Skin epidermis (tissue), 12 donors: Measurements from ENCODE around the gene GATAD2A.
A peak's percentile ranks its signal among the peaks of the same experiment; 100 is the strongest.

ENCODE experiments used
- H3K27ac ChIP-seq, 21 experiments: fragments of 200-600 bp; sonication (generic) in 11 of 21; one replicate each; pipeline ENCODE4 v1.5.0; 2020; ENCODE audit warnings: mild to moderate bottlenecking in 3 of 21, inconsistent platforms in 2 of 21, moderate library complexity in 2 of 21
- H3K4me3 ChIP-seq, 7 experiments: fragments of 200-600 bp; sonication (generic) in 2 of 7; one replicate each; pipeline ENCODE4 v1.5.0; 2020; ENCODE audit warnings: inconsistent platforms in 2 of 7, mild to moderate bottlenecking in 2 of 7, moderate library complexity in 1 of 7

Gene GATAD2A

DNA sequence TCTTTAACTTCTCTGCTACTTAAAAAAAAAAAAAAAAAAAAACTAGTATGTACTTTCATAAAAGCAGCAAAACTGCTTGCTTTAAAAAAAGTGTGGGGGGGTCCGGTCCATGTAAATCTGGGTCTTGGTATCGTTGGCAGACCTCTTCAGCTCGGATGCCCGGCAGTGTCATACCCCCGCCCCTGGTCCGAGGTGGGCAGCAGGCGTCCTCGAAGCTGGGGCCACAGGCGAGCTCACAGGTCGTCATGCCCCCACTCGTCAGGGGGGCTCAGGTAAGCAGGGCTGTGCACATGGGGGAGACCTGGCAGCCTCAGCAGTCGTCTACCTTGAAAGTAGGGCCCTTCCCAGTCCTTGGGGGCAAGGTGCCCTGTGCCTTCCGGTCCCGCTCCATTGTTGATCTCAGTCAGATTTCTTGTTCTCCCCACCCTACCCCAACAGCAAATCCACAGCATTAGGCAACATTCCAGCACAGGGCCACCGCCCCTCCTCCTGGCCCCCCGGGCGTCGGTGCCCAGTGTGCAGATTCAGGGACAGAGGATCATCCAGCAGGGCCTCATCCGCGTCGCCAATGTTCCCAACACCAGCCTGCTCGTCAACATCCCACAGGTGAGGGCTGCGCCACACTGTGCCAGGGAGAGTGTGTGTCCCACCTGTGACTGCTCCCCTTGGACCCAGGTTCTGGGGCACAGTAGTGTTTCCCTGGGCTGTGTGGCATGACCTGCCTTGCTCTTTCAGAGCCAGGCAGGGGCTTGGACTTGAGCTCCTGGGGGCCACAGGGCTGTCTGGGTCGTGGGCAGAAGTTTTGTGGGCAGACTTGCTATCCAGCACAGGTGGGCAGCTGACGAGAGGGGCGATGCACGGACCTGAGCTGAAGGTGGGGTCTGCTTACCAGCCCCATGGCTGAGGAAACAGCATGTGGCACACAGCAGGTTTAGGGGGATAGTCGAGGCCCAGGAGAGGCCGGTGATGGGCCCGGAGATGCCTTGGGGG is 90.4 kb downstream of the GATAD2A start:
- Histone ChIP-seq H3K4me3 (no peak overlapping the region), H3K27ac (no peak overlapping the region)

DNA sequence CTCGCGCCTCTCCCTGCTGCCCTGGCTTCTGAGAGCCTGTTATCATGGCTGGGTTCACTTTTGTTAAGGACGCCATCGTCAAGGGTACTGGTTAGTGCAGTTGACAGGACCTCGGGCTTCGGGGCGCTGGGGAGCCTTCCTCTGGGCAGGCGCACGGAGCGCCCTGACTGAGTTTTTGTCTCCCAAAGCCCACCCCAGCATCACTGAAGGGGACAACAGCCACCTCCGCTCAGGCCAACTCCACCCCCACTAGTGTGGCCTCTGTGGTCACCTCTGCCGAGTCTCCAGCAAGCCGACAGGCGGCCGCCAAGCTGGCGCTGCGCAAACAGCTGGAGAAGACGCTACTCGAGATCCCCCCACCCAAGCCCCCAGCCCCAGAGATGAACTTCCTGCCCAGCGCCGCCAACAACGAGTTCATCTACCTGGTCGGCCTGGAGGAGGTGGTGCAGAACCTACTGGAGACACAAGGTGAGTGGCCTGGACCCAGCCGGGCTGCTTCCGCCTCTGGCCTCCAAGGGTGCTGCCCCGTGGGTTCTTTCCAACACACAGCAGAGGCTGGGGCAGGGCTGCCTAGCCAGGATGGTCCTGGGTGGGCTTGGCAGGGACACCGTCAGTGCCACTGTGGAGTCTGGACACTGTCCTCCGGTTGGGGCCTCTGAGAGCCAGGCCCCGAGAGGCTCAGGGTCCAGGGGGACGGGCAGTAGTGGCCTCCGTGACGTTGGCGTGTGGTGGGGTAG is 92.9 kb downstream of the GATAD2A start:
- H3K4me3 ChIP-seq = no peak overlapping the region

DNA sequence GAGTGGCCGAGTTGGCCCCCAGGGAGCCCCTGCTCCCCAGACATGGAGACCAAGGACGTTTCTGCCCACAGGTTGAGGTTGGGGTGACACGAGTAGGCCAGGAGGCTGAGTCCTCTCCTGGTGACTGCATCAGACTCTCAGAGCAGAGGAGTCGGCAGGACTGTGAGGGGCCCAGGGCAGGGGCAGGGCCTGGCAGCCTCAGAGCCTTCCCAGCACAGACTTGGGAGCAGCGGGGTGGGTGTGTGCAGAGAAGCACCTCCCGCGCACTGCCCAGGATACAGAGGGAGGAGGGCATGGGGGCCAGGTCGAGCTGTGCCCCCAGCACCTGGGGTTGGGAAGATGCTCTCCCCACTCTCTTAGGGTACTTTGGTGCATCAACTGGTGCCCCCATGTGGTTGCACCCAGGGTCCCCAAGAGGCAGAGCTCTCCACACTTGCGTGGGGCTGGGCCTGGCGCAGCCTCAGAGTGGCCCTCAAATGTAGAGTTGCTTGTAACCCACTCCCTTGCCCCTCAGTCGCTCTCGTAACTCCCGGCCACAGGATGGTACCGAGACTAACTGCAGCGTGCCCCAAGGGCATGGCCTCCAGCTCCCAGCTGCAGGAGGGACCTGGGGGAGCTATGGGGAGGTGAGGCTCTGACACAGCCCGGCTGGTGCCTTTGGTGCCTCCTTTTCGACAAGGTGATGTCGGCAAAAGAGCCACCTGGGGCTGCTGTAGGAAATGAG is 94.0 kb downstream of the GATAD2A start:
- H3K27ac ChIP-seq = no peak overlapping the region

More for the DNA sequence above, 92.9 kb downstream of the GATAD2A start:
- H3K27ac ChIP-seq = no peak overlapping the region

DNA sequence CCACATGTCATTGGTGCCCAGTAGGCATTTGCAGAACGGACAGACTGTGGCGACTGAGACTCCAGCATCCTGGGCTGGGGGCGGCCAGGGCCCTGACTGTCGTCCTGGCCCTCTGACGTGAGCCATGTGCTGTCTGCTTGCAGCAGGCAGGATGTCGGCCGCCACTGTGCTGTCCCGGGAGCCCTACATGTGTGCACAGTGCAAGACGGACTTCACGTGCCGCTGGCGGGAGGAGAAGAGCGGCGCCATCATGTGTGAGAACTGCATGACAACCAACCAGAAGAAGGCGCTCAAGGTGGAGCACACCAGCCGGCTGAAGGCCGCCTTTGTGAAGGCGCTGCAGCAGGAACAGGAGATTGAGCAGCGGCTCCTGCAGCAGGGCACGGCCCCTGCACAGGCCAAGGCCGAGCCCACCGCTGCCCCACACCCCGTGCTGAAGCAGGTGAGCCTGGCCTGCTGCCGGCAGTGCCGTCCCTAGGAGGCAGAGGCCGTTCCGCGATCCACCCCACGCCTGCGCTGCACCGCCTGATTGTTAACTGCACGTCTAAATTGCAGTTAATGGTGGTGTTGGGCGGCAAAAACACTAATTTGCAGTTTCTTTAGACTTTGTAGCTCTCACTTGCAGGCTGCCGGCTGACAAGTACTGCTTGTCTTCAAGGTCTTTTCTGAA is 95.6 kb downstream of the GATAD2A start:
- Histone ChIP-seq H3K4me3 (no peak overlapping the region), H3K27ac (no peak overlapping the region)

More for the DNA sequence above, 94.0 kb downstream of the GATAD2A start:
- no peak overlapping the region for H3K4me3 ChIP-seq

DNA sequence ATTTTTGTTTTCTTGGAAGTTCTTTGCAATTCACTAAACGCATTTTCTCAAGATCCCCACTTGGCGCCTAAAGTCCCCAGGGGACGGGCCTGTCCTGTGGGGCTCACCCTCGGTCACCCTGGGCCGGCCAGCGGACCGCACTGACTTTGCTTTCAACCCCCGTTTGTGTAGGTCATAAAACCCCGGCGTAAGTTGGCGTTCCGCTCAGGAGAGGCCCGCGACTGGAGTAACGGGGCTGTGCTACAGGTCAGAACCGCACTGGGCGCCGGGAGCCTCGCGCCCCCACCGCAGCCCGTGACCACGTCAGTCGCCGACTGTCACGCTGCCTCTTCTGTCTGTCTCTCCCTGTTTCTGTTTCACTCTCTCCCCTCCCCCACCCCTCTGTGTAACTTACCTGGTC is 96.3 kb downstream of the GATAD2A start:
- no peak overlapping the region for H3K4me3 ChIP-seq
- no peak overlapping the region for H3K27ac ChIP-seq

DNA sequence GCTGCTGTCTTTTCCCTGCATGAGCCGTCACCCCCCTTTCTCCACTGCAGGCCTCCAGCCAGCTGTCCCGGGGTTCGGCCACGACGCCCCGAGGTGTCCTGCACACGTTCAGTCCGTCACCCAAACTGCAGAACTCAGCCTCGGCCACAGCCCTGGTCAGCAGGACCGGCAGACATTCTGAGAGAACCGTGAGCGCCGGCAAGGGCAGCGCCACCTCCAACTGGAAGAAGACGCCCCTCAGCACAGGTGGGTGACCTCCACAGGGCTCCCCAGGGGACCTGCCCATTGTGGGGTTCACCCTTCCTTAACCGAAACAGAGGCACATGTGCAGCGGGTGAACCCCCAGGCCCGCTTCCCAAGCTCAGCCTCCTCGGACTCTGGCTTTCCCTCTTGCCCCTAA is 96.8 kb downstream of the GATAD2A start:
- Histone ChIP-seq H3K4me3 (no peak overlapping the region), H3K27ac (no peak overlapping the region)

DNA sequence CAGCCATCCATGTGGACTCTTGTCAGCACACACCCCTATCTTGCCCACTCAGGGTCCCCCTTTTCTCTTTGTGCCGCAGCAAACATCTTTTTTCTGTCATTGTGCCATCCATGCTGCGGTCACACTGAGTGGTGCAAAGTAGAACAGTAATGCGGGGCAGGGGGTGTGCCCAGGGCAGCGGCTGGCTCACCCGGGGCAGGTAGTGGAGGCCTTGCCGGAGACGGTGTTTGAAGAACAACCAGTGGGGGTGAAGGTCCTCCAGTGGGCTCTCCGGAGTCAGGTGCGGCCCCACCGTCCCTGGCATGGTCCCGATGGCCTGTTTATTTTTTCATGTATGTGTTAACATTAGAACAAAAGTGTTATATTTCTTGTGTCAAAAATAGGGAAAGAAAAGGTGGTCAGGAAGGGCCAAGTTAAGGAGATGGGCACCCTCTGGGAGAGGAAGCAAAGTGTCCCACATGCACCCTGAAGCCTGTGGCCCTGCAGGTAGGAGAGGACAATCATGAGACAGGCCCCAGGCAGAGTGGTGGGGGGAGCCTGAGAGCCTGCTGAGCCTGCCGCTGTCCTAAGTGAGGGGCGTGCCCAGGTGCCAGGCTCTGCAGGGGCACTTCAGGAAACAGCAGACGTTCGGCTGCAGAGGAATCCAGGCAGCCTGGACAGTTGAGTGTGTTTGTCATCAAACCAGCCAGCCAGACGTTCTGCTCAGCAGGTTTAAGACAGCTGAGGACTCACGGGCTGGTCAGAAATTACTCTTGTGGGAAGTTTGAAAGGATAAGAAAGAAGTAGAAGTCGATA is 97.5 kb downstream of the GATAD2A start:
- H3K4me3 ChIP-seq = no peak overlapping the region
- no peak overlapping the region for H3K27ac ChIP-seq

DNA sequence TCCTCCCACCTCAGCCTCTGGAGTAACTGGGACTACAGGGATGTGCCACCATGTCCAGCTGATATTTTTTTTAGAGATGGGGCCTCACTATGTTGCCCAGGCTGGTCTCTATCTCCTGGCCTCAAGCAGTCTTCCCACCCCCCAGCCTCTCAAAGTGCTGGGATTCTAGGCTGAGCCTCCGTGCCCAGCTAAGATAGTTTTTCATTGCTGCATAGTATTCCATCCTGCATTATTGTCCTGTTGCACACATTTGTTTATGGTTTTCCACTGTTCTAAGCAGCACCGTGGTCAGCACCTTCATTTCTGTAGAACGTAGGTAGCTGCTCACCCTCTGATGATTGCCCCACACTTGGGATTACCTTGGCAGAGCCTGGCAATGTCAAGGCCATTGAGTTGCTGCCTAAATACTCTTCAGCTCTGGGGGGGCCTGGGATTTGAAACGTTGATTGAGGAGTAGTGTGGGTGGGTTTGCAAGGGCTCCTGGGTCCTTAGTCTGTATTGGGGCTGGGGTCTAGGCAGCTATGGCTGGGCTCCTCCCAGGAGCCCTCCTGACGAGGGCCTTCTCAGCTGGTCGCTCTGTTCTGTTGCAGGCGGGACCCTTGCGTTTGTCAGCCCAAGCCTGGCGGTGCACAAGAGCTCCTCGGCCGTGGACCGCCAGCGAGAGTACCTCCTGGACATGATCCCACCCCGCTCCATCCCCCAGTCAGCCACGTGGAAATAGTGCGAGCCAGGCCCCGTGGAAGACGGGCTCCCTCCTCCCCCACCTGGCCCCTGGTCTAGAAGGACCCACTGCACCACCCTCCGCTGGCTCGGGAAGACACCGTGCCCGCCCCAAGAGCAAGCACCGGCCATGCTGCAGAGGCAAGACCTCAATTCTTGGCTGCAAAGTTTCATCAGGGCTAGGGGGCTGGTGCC is 99.5 kb downstream of the GATAD2A start:
- Histone ChIP-seq H3K4me3 (no peak overlapping the region), H3K27ac (no peak overlapping the region)

DNA sequence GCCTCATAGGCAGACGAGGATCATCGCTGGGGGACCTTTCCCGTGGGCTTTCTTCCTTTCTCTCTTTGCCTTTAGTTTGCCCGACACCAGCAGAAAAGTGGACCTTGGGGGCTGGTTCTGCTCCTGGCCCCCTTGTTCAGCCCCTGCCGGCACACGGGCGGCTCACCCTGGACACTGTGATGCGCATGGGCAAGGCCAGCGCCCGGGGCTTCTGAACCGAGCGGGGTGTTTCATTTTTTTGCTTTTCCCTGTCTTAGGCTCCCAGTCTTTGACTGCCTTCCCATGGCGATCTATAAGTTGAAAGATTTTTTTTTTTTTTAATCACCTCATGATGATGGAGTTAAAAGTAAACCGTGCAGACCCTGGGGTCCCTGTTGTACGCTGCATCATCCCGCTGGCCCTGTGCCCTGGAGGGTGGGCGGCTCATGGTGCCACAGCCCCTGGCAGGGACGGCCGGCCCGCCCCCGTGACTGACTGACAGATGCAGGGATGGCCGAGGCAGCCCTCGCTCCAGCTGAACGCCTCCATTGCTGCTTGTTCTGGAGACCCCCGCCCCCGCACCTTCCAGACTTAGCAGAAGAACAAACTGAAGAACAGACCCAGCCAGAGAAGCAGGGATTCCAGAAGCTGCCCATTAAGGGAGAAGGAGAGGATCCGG is 100.3 kb downstream of the GATAD2A start:
- H3K27ac ChIP-seq = peak overlapping the region in 3 of 21 experiments; percentile 9 to 56 (median 17)
- peak overlapping the region in 1 of 7 experiments; percentile 29 for H3K4me3 ChIP-seq

DNA sequence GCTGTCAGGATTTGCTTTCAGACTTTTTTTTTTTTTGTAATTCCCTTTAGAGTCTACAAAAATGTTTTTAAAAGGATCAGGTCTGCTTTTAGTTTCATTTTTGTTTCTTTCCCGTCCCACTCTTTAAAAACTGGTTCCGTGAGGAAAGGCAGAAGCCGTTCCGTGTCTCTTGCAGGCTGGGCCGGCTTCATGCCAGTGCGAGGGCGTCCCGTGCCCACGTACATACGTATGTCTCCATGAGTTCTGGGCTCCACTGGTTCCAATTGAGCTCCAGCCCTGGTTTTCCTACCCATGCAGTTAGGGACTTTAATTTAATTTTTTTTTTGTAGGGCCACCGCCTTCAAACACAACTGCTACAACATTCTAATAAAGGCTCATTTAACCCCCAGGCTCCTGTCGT is 101.1 kb downstream of the GATAD2A start:
- peak overlapping the region in 1 of 7 experiments; percentile 29 for H3K4me3 ChIP-seq
- peak overlapping the region in 4 of 21 experiments; percentile 9 to 56 (median 28) for H3K27ac ChIP-seq

DNA sequence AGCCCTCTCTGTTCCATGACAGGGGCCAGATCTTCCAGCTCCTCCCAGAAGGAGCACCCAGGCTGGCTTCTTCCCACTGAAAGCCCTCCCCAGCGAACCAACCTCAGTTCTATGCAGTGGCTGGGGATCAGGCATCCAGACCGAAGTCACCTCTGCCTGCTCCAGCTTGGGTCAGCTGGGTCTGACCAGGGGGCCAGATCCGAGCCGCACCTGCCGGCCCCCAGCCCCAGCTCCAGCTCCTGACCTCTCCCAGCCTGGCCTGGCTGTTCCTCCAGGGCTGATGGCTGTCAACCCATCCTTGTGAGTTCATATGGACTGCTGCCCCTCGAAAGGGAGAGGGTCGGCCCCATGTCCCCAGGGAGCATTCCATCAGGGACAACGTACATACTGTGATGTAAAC is 101.9 kb downstream of the GATAD2A start:
- H3K4me3 ChIP-seq = no peak overlapping the region
- no peak overlapping the region for H3K27ac ChIP-seq

DNA sequence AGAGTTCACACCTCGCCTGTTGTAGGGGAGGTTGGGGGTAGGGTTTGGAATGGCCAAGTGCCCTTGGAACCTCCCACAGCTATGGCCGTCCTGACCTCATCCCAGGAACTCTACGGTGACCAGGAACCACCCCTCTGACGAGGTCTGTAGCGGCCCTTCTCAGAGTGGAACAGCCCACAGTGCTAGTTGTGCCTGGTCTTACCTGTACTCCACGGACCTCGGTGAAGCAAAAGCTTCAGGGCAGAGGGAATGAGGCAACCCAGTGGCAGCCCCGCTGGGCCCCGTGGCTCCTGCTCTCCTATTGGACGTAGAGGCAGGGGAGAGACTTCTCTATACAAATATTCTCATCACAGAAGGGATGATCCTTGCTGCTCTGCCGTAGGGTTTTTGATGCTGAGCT is 102.7 kb downstream of the GATAD2A start:
- Histone ChIP-seq H3K27ac (no peak overlapping the region), H3K4me3 (no peak overlapping the region)

DNA sequence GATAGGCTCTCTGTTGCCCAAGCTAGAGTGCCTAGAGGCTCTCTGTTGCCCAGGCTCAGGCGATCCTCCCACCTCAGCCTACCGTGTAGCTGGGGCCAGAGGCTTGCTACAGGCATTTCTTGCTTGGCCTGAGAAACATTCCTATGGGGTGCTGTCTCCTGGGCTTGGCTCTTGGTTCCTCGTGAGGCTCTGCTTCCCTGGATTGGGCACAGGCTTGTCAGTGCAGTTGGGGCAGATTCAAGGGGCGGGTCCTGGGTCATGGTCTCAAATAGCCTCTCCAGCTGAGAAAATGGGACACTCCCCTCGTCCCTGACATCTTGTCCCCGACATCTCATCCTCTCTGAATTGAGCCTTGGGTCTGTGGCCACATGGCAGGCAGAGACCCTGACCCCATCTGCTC is 105.0 kb downstream of the GATAD2A start:
- Histone ChIP-seq H3K4me3 (no peak overlapping the region), H3K27ac (no peak overlapping the region)

DNA sequence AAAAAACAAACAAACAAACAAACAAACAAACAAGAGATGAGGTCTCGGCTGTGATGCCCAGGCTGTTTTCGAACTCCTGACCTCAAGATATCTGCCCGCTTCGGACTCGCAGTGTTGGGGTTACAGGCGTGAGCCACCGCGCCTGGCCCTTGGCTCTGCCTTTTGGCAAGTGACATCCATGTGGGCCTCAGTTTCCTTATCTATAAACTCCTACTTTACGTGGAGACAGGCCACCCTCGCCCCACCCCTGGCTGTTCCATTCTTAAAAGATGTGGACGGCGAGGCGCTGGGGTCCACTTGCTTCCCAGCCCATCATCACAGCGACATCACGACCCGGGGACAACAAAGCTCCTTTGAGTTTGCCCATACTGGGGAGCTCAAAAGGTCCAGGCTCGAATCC is 108.2 kb downstream of the GATAD2A start:
- no peak overlapping the region for H3K4me3 ChIP-seq
- H3K27ac ChIP-seq = no peak overlapping the region

DNA sequence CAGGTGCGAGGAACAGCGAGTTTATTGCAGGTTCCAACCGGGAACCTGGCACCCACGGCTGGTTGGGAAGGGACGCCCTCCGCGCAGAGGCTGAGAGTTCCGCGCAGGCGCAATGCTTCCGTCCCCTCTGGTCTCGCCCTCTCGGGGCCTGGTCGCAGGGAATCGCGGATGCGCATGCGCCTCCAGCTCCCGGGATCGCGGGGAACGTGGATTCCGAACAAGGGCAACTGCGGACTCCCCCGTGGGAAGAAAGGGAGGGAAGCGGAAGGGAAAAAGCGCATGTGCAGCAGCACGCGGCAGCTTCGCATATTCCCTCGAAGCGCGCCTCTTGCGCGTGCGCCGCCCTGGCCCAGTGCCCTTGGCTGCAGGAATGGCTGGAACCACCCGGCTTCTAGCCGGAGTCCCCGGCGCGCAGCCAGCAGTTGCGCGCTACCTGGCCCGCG is 108.8 kb downstream of the GATAD2A start:
- Histone ChIP-seq H3K27ac (no peak overlapping the region), H3K4me3 (no peak overlapping the region)

DNA sequence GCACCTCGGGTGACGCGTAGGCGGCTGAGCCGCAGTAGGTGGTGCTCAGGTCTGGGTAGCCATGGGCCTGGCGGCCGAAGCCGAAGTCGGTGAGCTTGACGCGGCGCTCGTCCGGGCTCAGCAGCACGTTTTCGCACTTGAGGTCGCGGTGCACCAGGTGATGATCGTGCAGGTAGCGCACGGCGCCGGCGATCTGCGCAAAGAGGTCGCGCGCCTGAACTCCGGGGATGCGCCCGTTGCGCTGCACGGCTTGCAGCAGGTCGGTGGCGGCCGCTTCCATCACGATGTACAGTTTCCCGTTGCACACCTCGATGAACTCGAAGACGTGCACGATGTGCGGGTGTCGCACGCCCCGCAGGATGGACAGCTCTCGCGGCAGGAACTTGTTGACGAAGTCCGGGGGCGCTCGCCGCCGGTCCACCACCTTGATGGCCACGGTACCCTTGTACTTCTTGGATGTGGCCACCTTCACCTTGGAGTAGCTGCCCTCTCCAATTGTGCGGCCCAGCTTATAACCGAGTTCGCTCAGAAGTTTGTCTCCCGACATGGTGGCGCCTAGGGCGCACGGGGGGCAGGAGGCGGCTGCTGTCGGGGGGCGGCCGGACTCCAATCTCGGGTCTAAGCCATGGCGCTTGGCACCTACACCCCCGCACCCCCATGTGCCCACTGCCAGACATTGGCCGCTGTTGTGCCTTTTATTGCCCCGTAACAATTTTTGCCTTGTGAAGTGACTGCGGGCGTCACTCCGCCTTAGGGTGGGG is 109.6 kb downstream of the GATAD2A start, which contains the start of gene TSSK6:
TSSK6 (minus strand) TSS at position 668 of the 761 bp plus-strand sequence; CDS start at position 547, 121 bp downstream.
- peak within 1 kb of the TSS; percentile 48 to 74 (median 71) for H3K4me3 ChIP-seq

More for the DNA sequence above, 109.6 kb downstream of the GATAD2A start, which contains the start of gene TSSK6:
- peak within 1 kb of the TSS; percentile 7 to 92 (median 87) for H3K27ac ChIP-seq
